GF-D8 (cell line): ENCODE data around the gene PHC3.
"Not testable (repeated sequence)": the region's sequence is repeated elsewhere in the genome, so short reads cannot be mapped to it uniquely, and the experiment has no call there.

Experiments
- DNase-seq: peaks from one replicate; lab custom pipeline; 2025; lab: John Stamatoyannopoulos, UW

PHC3 gene

GRCh38 chr3:170180908-170181885, at the start of gene PHC3:
Gene PHC3 (minus strand): TSS chr3:170181733. CDS start chr3:170181715, 18 bp downstream.
- peak; percentile 78 for DNase-seq

GRCh38 chr3:170228093-170228766, 46.7 kb upstream of the PHC3 start:
- DNase-seq: no peak

- DNase-seq: no peak
These were observed 45.0 kb upstream of the PHC3 start for GRCh38 chr3:170226426-170226960.

GRCh38 chr3:170225166-170225565, 43.6 kb upstream of the PHC3 start:
- DNase-seq: no peak

- DNase-seq: no peak
These were observed 41.4 kb upstream of the PHC3 start for GRCh38 chr3:170222647-170223541.

GRCh38 chr3:170221924-170222646, 40.6 kb upstream of the PHC3 start, which contains the start of gene PRKCI:
Gene PRKCI (plus strand): TSS chr3:170222424. CDS start chr3:170222670, 246 bp downstream.
- DNase-seq: peak; percentile 86

GRCh38 chr3:170220871-170221270, 39.3 kb upstream of the PHC3 start:
- no peak for DNase-seq

- no peak for DNase-seq
These were observed 38.3 kb upstream of the PHC3 start for GRCh38 chr3:170219850-170220249.

GRCh38 chr3:170211668-170212067, 30.1 kb upstream of the PHC3 start:
- DNase-seq: no peak

GRCh38 chr3:170207717-170208116, 26.2 kb upstream of the PHC3 start:
- peak; percentile 45 for DNase-seq

- not testable (repeated sequence) for DNase-seq
These were observed 24.7 kb upstream of the PHC3 start for GRCh38 chr3:170206164-170206762.

GRCh38 chr3:170205302-170205701, 23.8 kb upstream of the PHC3 start:
- DNase-seq: no peak

- DNase-seq: no peak
These were observed 23.0 kb upstream of the PHC3 start for GRCh38 chr3:170204509-170204908.

- no peak for DNase-seq
These were observed 22.5 kb upstream of the PHC3 start for GRCh38 chr3:170204023-170204472.

- no peak for DNase-seq
These were observed 21.9 kb upstream of the PHC3 start for GRCh38 chr3:170203457-170203856.

GRCh38 chr3:170201527-170201926, 20.0 kb upstream of the PHC3 start:
- DNase-seq: no peak

- DNase-seq: no peak
These were observed 19.5 kb upstream of the PHC3 start for GRCh38 chr3:170200987-170201386.

GRCh38 chr3:170196833-170197232, 15.3 kb upstream of the PHC3 start:
- no peak for DNase-seq

GRCh38 chr3:170195759-170196158, 14.2 kb upstream of the PHC3 start:
- not testable (repeated sequence) for DNase-seq
